PC-9 (cell line): ENCODE measurements around the gene VOPP1. TPM values are rescaled to one million over a fixed set of nuclear protein-coding genes. Genes with fewer than 3 reads are reported as not detected.
A peak's percentile ranks its signal among the peaks of the same experiment; 100 is the strongest.
"Not testable (repeated sequence)": the region's sequence is repeated elsewhere in the genome, so short reads cannot be mapped to it uniquely, and the experiment has no call there.

ENCODE experiments used
- BruUV-seq: library from RNA; stranded (reverse); fragments of 400-500 nt; replicated peaks from 2 replicates; lab custom pipeline; 2021; lab: Mats Ljungman, UMichigan
- CTCF ChIA-PET: fragments of 300-600 bp; sonication (Branson Sonifier 250); formaldehyde crosslinking; loops from one replicate; lab custom pipeline; 2022; ENCODE audit warnings: antibody characterized with exemption; lab: Charles Lee
- POLR2A ChIA-PET: fragments of 300-600 bp; sonication (Branson Sonifier 250); formaldehyde crosslinking; loops from one replicate; lab custom pipeline; 2022; ENCODE audit warnings: antibody characterized with exemption; ENCODE audit not compliant: unreplicated experiment; lab: Charles Lee
- DNase-seq, 2 experiments: peaks; one replicate each; pipeline versions ENCODE4 v3.0.0 to v3.0.0-alpha.2; 2015 to 2022; ENCODE audit warnings: mixed read lengths in 1 of 2
- H2AFZ ChIP-seq: fragments of 200-600 bp; sonication (generic); 2 replicates; pipeline ENCODE4 v1.8.1; 2017; ENCODE audit warnings: antibody characterized with exemption
- H3F3A ChIP-seq: fragments of 200-600 bp; sonication (generic); 2 replicates; pipeline ENCODE4 v1.8.1; 2017; ENCODE audit warnings: antibody characterized with exemption, mild to moderate bottlenecking, low read depth; ENCODE audit not compliant: insufficient read depth
- H3K27ac ChIP-seq: fragments of 200-600 bp; sonication (generic); 2 replicates; pipeline ENCODE4 v1.6.1; 2016; ENCODE audit warnings: mixed run types
- H3K27me3 ChIP-seq: fragments of 200-600 bp; sonication (generic); 2 replicates; pipeline ENCODE4 v1.6.1; 2016; ENCODE audit warnings: low read depth, mixed run types; ENCODE audit not compliant: insufficient read depth
- H3K36me3 ChIP-seq: fragments of 200-600 bp; sonication (generic); 2 replicates; pipeline ENCODE4 v1.6.1; 2016; ENCODE audit warnings: low read depth, mixed run types
- H3K4me1 ChIP-seq: fragments of 200-600 bp; sonication (generic); replicated peaks from 2 replicates; pipeline ENCODE4 v1.6.1; 2016; ENCODE audit warnings: mixed run types; ENCODE audit not compliant: insufficient read depth
- H3K4me2 ChIP-seq: fragments of 200-600 bp; sonication (generic); 2 replicates; pipeline ENCODE4 v1.6.1; 2017; ENCODE audit warnings: mixed run types
- H3K4me3 ChIP-seq: fragments of 200-600 bp; sonication (generic); 2 replicates; pipeline ENCODE4 v1.6.1; 2016; ENCODE audit warnings: mixed run types
- H3K79me2 ChIP-seq: fragments of 200-600 bp; sonication (generic); 2 replicates; pipeline ENCODE4 v1.6.1; 2017; ENCODE audit warnings: low read depth, mixed run types
- H3K9me2 ChIP-seq: fragments of 200-600 bp; sonication (generic); 2 replicates; pipeline ENCODE4 v1.8.1; 2017; ENCODE audit warnings: mild to moderate bottlenecking; ENCODE audit not compliant: insufficient read depth
- H3K9me3 ChIP-seq: fragments of 200-600 bp; sonication (generic); 2 replicates; pipeline ENCODE4 v1.8.1; 2016; ENCODE audit warnings: low read depth; ENCODE audit not compliant: insufficient read depth
- H4K20me1 ChIP-seq: fragments of 200-600 bp; sonication (generic); 2 replicates; pipeline ENCODE4 v1.8.1; 2017; ENCODE audit not compliant: insufficient read depth
- CTCF ChIP-seq: fragments of 200-600 bp; sonication (generic); conservative IDR thresholded peaks from 2 replicates; pipeline ENCODE4 v1.6.1; 2017; ENCODE audit warnings: mixed run types, antibody characterized with exemption, mild to moderate bottlenecking, moderate library complexity
- EZH2 ChIP-seq: fragments of 200-600 bp; sonication (generic); IDR thresholded peaks from 2 replicates; pipeline ENCODE4 v1.8.0; 2017; ENCODE audit warnings: antibody characterized with exemption, low read depth
- intact Hi-C: fragments of 100-400 bp; cut with micrococcal nuclease; formaldehyde crosslinking; loops from one replicate; pipeline ENCODE4 v1.10.0; 2022; ENCODE audit not compliant: unreplicated experiment
- total RNA-seq: library from RNA; stranded (reverse); gene quantifications from 2 replicates; pipeline ENCODE4 v1.2.3, GENCODE V29; 2021

VOPP1 gene
- total RNA-seq, 1 experiment from 2014 or later = 207 TPM

- H4K20me1 ChIP-seq, H2AFZ ChIP-seq, H3K79me2 ChIP-seq, H3K36me3 ChIP-seq, H3K9me2 ChIP-seq, POLR2A ChIA-PET, H3K9me3 ChIP-seq, H3K4me1 ChIP-seq, H3F3A ChIP-seq, H3K27ac ChIP-seq, BruUV-seq: not testable (repeated sequence)
- intact Hi-C loops = loop anchor here (1.0 to 2.0 kb wide), 2 partner anchors 51 to 165 kb away; no protein-coding TSS in a partner anchor
- DNase-seq = peak in 1 of 2 experiments; percentile 76
- Histone ChIP-seq H3K4me3 (0 out of 2 replicates have a peak overlapping the region, but pooled peaks have one; percentile 8), H3K27me3 (peaks cover 10% of the 10 kb centered on the region; the same call in 1 of the 2 replicates), H3K4me2 (peak overlapping the region; percentile 32; the same call in 1 of the 2 replicates)
- CTCF ChIA-PET = interaction anchor here (0.6 kb wide), 1 partner anchor 383 kb away, joined by 10 read pairs; no protein-coding TSS in a partner anchor
- TF ChIP-seq CTCF = peak; percentile 89
Observed at GRCh38 chr7:55597944-55598499, 25.7 kb upstream of the VOPP1 start.

GRCh38 chr7:55597214-55597739, 25.0 kb upstream of the VOPP1 start:
- H3K4me1 ChIP-seq, H2AFZ ChIP-seq, DNase-seq, BruUV-seq, H3K36me3 ChIP-seq, H3K27ac ChIP-seq, POLR2A ChIA-PET, H4K20me1 ChIP-seq, H3F3A ChIP-seq, H3K9me2 ChIP-seq, H3K4me3 ChIP-seq, H3K79me2 ChIP-seq, H3K9me3 ChIP-seq, H3K4me2 ChIP-seq: not testable (repeated sequence)
- CTCF ChIA-PET = interaction anchor here (0.6 kb wide), 1 partner anchor 384 kb away, joined by 10 read pairs; no protein-coding TSS in a partner anchor
- H3K27me3 ChIP-seq = peaks cover 10% of the 10 kb centered on the region; the same call in 1 of the 2 replicates
- intact Hi-C loops = loop anchor here (2.0 kb wide), 1 partner anchor 50 kb away; no protein-coding TSS in a partner anchor

- Histone ChIP-seq H2AFZ (no peak overlapping the region), H3F3A (no peaks in the 10 kb centered on the region)
- POLR2A ChIA-PET = interaction anchor here (0.7 kb wide), 1 partner anchor 22 kb away, joined by 5 read pairs; no protein-coding TSS in a partner anchor
Observed at GRCh38 chr7:55595511-55595910, 23.2 kb upstream of the VOPP1 start.

More at GRCh38 chr7:55595511-55595910, 23.2 kb upstream of the VOPP1 start:
- no peak for TF ChIP-seq CTCF
- TF ChIP-seq EZH2 = no peak
- Histone ChIP-seq H3K9me2 (no peaks in the 10 kb centered on the region), H3K36me3 (no peaks in the 10 kb centered on the region), H3K27ac (no peak overlapping the region), H3K27me3 (peaks cover 4% of the 10 kb centered on the region; the same call in 1 of the 2 replicates), H4K20me1 (no peaks in the 10 kb centered on the region), H3K4me2 (no peak overlapping the region), H3K9me3 (no peaks in the 10 kb centered on the region), H3K4me3 (no peak overlapping the region), H3K4me1 (peaks cover 4% of the 10 kb centered on the region), H3K79me2 (no peaks in the 10 kb centered on the region)
- DNase-seq = no peak
- CTCF ChIA-PET = no interaction called here
- BruUV-seq = no TSS peak
- intact Hi-C loops = no loop called here
